Stomach (tissue), 9 donors: ENCODE data around the gene ROCK2. TPM values are rescaled to one million over a fixed set of nuclear protein-coding genes. Genes with fewer than 3 reads are reported as not detected.

Experiments
- DNase-seq, 2 donors: peaks; one replicate each; pipeline versions ENCODE4 v3.0.0 to v3.0.0-alpha.2; 2013 to 2019
- H3K27ac ChIP-seq, 5 donors: fragments of 200-600 bp in 4 of 5; sonication (generic) in 4 of 5; one replicate each; pipeline ENCODE4 v1.5.1; 2013 to 2019; ENCODE audit warnings: mild to moderate bottlenecking in 1 of 5, moderate library complexity in 1 of 5
- H3K27me3 ChIP-seq, 3 donors: fragments of 200-600 bp; sonication (generic); one replicate each; pipeline ENCODE4 v1.5.1; 2017 to 2019; ENCODE audit warnings: mixed run types in 1 of 3
- H3K36me3 ChIP-seq, 4 donors: fragments of 200-600 bp; sonication (generic); 1 replicate in 3 of 4; 2 replicates in 1 of 4; pipeline ENCODE4 v1.5.1; 2016 to 2019
- H3K4me1 ChIP-seq, 4 donors: fragments of 200-600 bp; sonication (generic); one replicate each; pipeline ENCODE4 v1.5.1; 2016 to 2019
- H3K4me3 ChIP-seq, 4 donors: fragments of 200-600 bp; sonication (generic) in 3 of 4; one replicate each; pipeline ENCODE4 v1.5.1; 2016 to 2019; ENCODE audit warnings: mild to moderate bottlenecking in 1 of 4
- H3K9me3 ChIP-seq, 4 donors: fragments of 200-600 bp; sonication (generic); one replicate each; pipeline ENCODE4 v1.5.1; 2016 to 2019
- CTCF ChIP-seq, 7 experiments: fragments of 450-650 bp in 4 of 7; fragments of 200-600 bp in 3 of 7; sonication (generic) in 3 of 7; IDR thresholded peaks; one replicate each; pipeline ENCODE4 v1.5.1; 2016 to 2019; ENCODE audit warnings: antibody characterized with exemption in 7 of 7, control low read depth in 2 of 7, mild to moderate bottlenecking in 1 of 7
- EP300 ChIP-seq: sonication (generic); formaldehyde crosslinking; IDR thresholded peaks from one replicate; pipeline ENCODE4 v1.6.1; 2017; ENCODE audit warnings: antibody characterized with exemption
- POLR2A ChIP-seq, 4 donors: fragments of 450-650 bp; IDR thresholded peaks; one replicate each; pipeline ENCODE4 v1.6.1; 2016; ENCODE audit warnings: antibody characterized with exemption in 4 of 4, control low read depth in 2 of 4, mild to moderate bottlenecking in 1 of 4, moderate library complexity in 1 of 4
- POLR2AphosphoS5 ChIP-seq, 3 donors: sonication (generic); formaldehyde crosslinking; IDR thresholded peaks; one replicate each; pipeline ENCODE4 v1.6.1; 2016; ENCODE audit warnings: antibody characterized with exemption in 3 of 3
- WGBS, 5 donors: extraction: QIAGEN DNeasy Blood & Tissue Kit in 3 of 5; methylation state at CpG; one replicate each; pipeline versions ENCODE4 v1.1.5 to v1.1.7; 2013 to 2018; 5-methylcytosine and 5-hydroxymethylcytosine counted together
- intact Hi-C: fragments of 100-400 bp; cut with DNase I; formaldehyde crosslinking; loops from one replicate; pipeline ENCODE4 v1.15.1; 2023; ENCODE audit warnings: low total_unique reads
- polyA plus RNA-seq, 3 donors: library from polyadenylated mRNA; stranded (reverse); fragments of 200-250 nt; gene quantifications; one replicate each; pipeline ENCODE4 v1.2.3, GENCODE V29; 2013
- total RNA-seq, 5 donors: library from RNA; depleted of rRNA; stranded (reverse); fragments of >200 nt; gene quantifications; one replicate each; pipeline versions ENCODE4 v1.1.0 to v1.2.3, GENCODE V29; 2014 to 2016
- donor health status: healthy with polysubstance abuse.
- donor health status: Bipolar disorder and iron deficiency.
- donor health status: healthy.

ROCK2 gene
- total and polyA plus RNA-seq, 8 donors: 5.6 to 113 (median 35.9) TPM

- intact Hi-C loops: loop anchor here (10.0 kb wide), 2 partner anchors 310 to 450 kb away; no protein-coding TSS in a partner anchor
- Histone ChIP-seq H3K4me1 (peaks cover 23 to 38% (median 30%) of the 10 kb centered on the region in 4 donors), H3K27me3 (no peaks in the 10 kb centered on the region), H3K36me3 (no peaks in the 10 kb centered on the region), H3K4me3 (no peak overlapping the region), H3K27ac (no peak overlapping the region), H3K9me3 (no peaks in the 10 kb centered on the region)
- no peak for TF ChIP-seq EP300
- TF ChIP-seq POLR2AphosphoS5 (IDR thresholded peaks at IDR 0.05): no peak
- no peak for TF ChIP-seq CTCF (IDR thresholded peaks at IDR 0.05)
- TF ChIP-seq POLR2A (IDR thresholded peaks at IDR 0.05): no peak
- 79 to 88% (median 88%) methylated on average over 5 of the region's 5 CpGs for WGBS, 5 donors
- no peak for DNase-seq
These were observed 210.1 kb downstream of the ROCK2 start for GRCh38 chr2:11134349-11134748.

- Histone ChIP-seq H3K36me3 (no peaks in the 10 kb centered on the region), H3K9me3 (no peaks in the 10 kb centered on the region), H3K27me3 (no peaks in the 10 kb centered on the region), H3K4me3 (peak overlapping the region; percentile 50 to 66 (median 59)), H3K4me1 (peaks cover 24 to 42% (median 31%) of the 10 kb centered on the region in 4 donors), H3K27ac (peak overlapping the region in 1 of 5 donors; percentile 62)
- intact Hi-C loops: loop anchor here (10.0 kb wide), 2 partner anchors 311 to 451 kb away; no protein-coding TSS in a partner anchor
- 46 to 62% (median 52%) methylated on average over 8 of the region's 8 CpGs for WGBS, 5 donors
- no peak for TF ChIP-seq EP300
- TF ChIP-seq CTCF (IDR thresholded peaks at IDR 0.05): no peak
- no peak for TF ChIP-seq POLR2A (IDR thresholded peaks at IDR 0.05)
- no peak for TF ChIP-seq POLR2AphosphoS5 (IDR thresholded peaks at IDR 0.05)
- no peak for DNase-seq
These were observed 210.5 kb downstream of the ROCK2 start for GRCh38 chr2:11133936-11134320.

DNA sequence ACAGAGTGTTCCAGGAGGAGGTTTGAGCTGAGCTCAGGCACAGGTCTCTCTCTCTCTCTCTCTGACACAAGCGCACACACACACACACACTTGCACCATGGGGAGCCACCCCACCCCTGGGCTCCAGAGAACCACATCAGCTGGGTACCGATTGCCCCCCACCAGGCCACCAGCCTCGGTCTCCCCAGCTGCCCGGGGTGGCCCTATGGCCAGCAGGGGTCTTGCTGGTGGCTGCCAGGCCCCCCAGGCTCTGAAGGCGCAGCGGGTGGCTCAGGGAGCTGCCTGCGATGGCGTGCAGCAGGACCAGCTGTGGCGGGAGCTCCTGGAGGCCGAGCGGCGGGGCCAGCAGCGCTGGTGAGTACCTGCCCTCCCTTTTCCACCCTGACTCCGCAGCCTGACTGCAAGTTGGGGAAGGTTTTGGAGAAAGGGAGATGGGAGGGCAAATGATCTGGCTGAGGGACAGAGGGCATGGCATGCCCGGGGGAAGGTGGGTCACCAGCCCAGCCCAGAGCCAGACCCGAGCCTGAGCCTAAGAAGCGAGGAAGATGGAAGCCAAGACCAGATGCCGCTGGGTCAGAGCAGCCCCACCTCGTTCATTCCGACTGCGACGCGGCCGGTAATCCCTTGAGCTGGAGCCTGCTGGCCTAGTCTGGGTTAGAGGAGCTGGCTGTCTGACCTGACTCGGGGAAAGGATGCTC lies 211.0 kb downstream of the ROCK2 start:
- H3K27ac ChIP-seq: peak overlapping the region in 3 of 5 donors; percentile 5 to 77 (median 62)
- H3K4me3 ChIP-seq: peak overlapping the region; percentile 50 to 66 (median 59)
- peaks cover 24 to 48% (median 31%) of the 10 kb centered on the region in 4 donors for H3K4me1 ChIP-seq
- no peaks in the 10 kb centered on the region for H3K9me3 ChIP-seq
- WGBS, 5 donors: 6 to 26% (median 20%) methylated on average over 23 to 25 of the region's 25 CpGs
- DNase-seq: peak in 1 of 2 donors; percentile 67
- H3K27me3 ChIP-seq: no peaks in the 10 kb centered on the region
- no peak for TF ChIP-seq POLR2A (IDR thresholded peaks at IDR 0.05)
- TF ChIP-seq POLR2AphosphoS5 (IDR thresholded peaks at IDR 0.05): no peak
- TF ChIP-seq CTCF (IDR thresholded peaks at IDR 0.05): no peak
- TF ChIP-seq EP300: no peak
- intact Hi-C loops: loop anchor here (10.0 kb wide), 2 partner anchors 311 to 451 kb away; no protein-coding TSS in a partner anchor
- no peaks in the 10 kb centered on the region for H3K36me3 ChIP-seq

GRCh38 chr2:11132036-11132671 lies 212.3 kb downstream of the ROCK2 start:
- no peaks in the 10 kb centered on the region for H3K27me3 ChIP-seq
- peak overlapping the region in 3 of 4 donors; percentile 56 to 66 (median 62) for H3K4me3 ChIP-seq
- no peaks in the 10 kb centered on the region for H3K36me3 ChIP-seq
- H3K4me1 ChIP-seq: peaks cover 24 to 56% (median 34%) of the 10 kb centered on the region in 4 donors
- intact Hi-C loops: loop anchor here (10.0 kb wide), 2 partner anchors 313 to 453 kb away; no protein-coding TSS in a partner anchor
- 72 to 80% (median 77%) methylated on average over 19 of the region's 19 CpGs for WGBS, 5 donors
- no peak for DNase-seq
- TF ChIP-seq POLR2AphosphoS5 (IDR thresholded peaks at IDR 0.05): no peak
- TF ChIP-seq CTCF (IDR thresholded peaks at IDR 0.05): no peak
- no peaks in the 10 kb centered on the region for H3K9me3 ChIP-seq
- H3K27ac ChIP-seq: peak overlapping the region in 2 of 5 donors; percentile 62 to 77
